ENCODE measurements around the gene KLHL36. TPM values are rescaled to one million over a fixed set of nuclear protein-coding genes. Genes with fewer than 3 reads are reported as not detected.

Gene KLHL36
- total and polyA plus RNA-seq, 9 of the 15 experiments (the other 6 are each of a cell fraction or from before 2014, with no cell fraction given): 2.1 to 51.2 (median 18.5) TPM

- no peak for TF ChIP-seq RERE (CRISPR knock-in tag; IDR thresholded peaks at IDR 0.05; ENCODE audit: borderline replicate concordance)
- no peak for TF ChIP-seq TARDBP (IDR thresholded peaks at IDR 0.05)
- TF ChIP-seq SMAD1 (IDR thresholded peaks at IDR 0.05; ENCODE audit: low read depth, low read length, partially characterized antibody): peak; percentile 63
- TF ChIP-seq GABPB1 (CRISPR knock-in tag; IDR thresholded peaks at IDR 0.05): peak; percentile 63; the same call in 1 of the 2 replicates
- no peak for TF ChIP-seq ZNF584 (CRISPR knock-in tag; IDR thresholded peaks at IDR 0.05; ENCODE audit: low read depth)
- no peak for TF ChIP-seq HNRNPLL (IDR thresholded peaks at IDR 0.05; ENCODE audit: low read depth, low read length, poor library complexity, severe bottlenecking)
- TF ChIP-seq RBM22 (IDR thresholded peaks at IDR 0.05; ENCODE audit: low read depth, low read length, poor library complexity, severe bottlenecking): peak; percentile 3
- TF ChIP-seq NFIC (IDR thresholded peaks at IDR 0.05): no peak
- no peak for TF ChIP-seq ZNF175 (CRISPR knock-in tag; IDR thresholded peaks at IDR 0.05; ENCODE audit: low read depth)
- TF ChIP-seq BRF2 (IDR thresholded peaks at IDR 0.05; ENCODE audit: borderline replicate concordance, insufficient read depth, insufficient read length): no peak
- no peak for TF ChIP-seq NFYB (IDR thresholded peaks at IDR 0.05; ENCODE audit: extremely low read depth, insufficient read length)
- TF ChIP-seq, protein P1, sequence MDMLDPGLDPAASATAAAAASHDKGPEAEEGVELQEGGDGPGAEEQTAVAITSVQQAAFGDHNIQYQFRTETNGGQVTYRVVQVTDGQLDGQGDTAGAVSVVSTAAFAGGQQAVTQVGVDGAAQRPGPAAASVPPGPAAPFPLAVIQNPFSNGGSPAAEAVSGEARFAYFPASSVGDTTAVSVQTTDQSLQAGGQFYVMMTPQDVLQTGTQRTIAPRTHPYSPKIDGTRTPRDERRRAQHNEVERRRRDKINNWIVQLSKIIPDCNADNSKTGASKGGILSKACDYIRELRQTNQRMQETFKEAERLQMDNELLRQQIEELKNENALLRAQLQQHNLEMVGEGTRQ (CRISPR knock-in tag; IDR thresholded peaks at IDR 0.05): no peak
- 0 out of 2 replicates have a peak, but pooled peaks have one; percentile 15 for TF ChIP-seq ZBTB17 (CRISPR knock-in tag; IDR thresholded peaks at IDR 0.05)
- TF ChIP-seq ZNF184 (CRISPR knock-in tag; IDR thresholded peaks at IDR 0.05): no peak
- TF ChIP-seq HINFP (tag; conservative IDR thresholded peaks at IDR 0.05; ENCODE audit: low read depth): no peak
- TF ChIP-seq MEIS2 (IDR thresholded peaks at IDR 0.05; ENCODE audit: partially characterized antibody): peak; percentile 85
- TF ChIP-seq THRAP3 (IDR thresholded peaks at IDR 0.05; ENCODE audit: borderline replicate concordance): no peak
- no peak for TF ChIP-seq ZBED1 (IDR thresholded peaks at IDR 0.05)
- peak in 1 of 2 experiments; percentile 52; a peak in 2 of 4 replicates for TF ChIP-seq NONO (IDR thresholded peaks at IDR 0.05; ENCODE audit: low read depth in 2 of 2, low read length in 1 of 2)
Measured at GRCh38 chr16:84699712-84700445, 51.6 kb downstream of the KLHL36 start, which contains the start of gene USP10 (continued).
